KMS-11 (cell line): ENCODE data around the gene PMEL.

Experiments
- H2AFZ ChIP-seq: fragments of 200-600 bp; sonication (generic); 2 replicates; pipeline ENCODE4 v1.6.1; 2016; ENCODE audit warnings: antibody characterized with exemption, mixed run types, low read depth
- H3K27ac ChIP-seq: fragments of 200-600 bp; sonication (generic); 2 replicates; pipeline ENCODE4 v1.6.1; 2016; ENCODE audit warnings: mild to moderate bottlenecking, mixed run types
- H3K27me3 ChIP-seq: fragments of 200-600 bp; sonication (generic); 2 replicates; pipeline ENCODE4 v1.6.1; 2017; ENCODE audit warnings: mild to moderate bottlenecking, low read depth, mixed run types, moderate library complexity; ENCODE audit not compliant: insufficient read depth
- H3K36me3 ChIP-seq: fragments of 200-600 bp; sonication (generic); 2 replicates; pipeline ENCODE4 v1.6.1; 2017; ENCODE audit warnings: mild to moderate bottlenecking, mixed run types; ENCODE audit not compliant: insufficient read depth
- H3K4me1 ChIP-seq: fragments of 200-600 bp; sonication (generic); 2 replicates; pipeline ENCODE4 v1.6.1; 2016; ENCODE audit warnings: mild to moderate bottlenecking, low read depth, mixed run types; ENCODE audit not compliant: poor library complexity, severe bottlenecking
- H3K4me2 ChIP-seq: fragments of 200-600 bp; sonication (generic); 2 replicates; pipeline ENCODE4 v1.7.0; 2016; ENCODE audit warnings: mild to moderate bottlenecking, mixed run types
- H3K4me3 ChIP-seq: fragments of 200-600 bp; sonication (generic); IDR thresholded peaks from 2 replicates; pipeline ENCODE4 v1.6.1; 2017; ENCODE audit warnings: low read depth, low read length, mixed read lengths; ENCODE audit not compliant: insufficient read depth
- H3K79me2 ChIP-seq: fragments of 200-600 bp; sonication (generic); 2 replicates; pipeline ENCODE4 v1.6.1; 2016; ENCODE audit warnings: low read depth, mixed run types; ENCODE audit not compliant: insufficient read depth
- H3K9ac ChIP-seq: fragments of 200-600 bp; sonication (generic); 2 replicates; pipeline ENCODE4 v1.6.1; 2016; ENCODE audit warnings: mild to moderate bottlenecking, mixed run types
- H4K20me1 ChIP-seq: fragments of 200-600 bp; sonication (generic); 2 replicates; pipeline ENCODE4 v1.6.1; 2016; ENCODE audit warnings: mild to moderate bottlenecking, mixed run types; ENCODE audit not compliant: insufficient read depth
- TF ChIP-seq, protein P1 (sequence below): fragments of 200-600 bp; sonication (generic); conservative IDR thresholded peaks from 2 replicates; pipeline ENCODE4 v1.6.1; 2017; ENCODE audit warnings: low read depth, mild to moderate bottlenecking, antibody characterized with exemption, low read length, moderate library complexity, mixed read lengths

PMEL gene

DNA sequence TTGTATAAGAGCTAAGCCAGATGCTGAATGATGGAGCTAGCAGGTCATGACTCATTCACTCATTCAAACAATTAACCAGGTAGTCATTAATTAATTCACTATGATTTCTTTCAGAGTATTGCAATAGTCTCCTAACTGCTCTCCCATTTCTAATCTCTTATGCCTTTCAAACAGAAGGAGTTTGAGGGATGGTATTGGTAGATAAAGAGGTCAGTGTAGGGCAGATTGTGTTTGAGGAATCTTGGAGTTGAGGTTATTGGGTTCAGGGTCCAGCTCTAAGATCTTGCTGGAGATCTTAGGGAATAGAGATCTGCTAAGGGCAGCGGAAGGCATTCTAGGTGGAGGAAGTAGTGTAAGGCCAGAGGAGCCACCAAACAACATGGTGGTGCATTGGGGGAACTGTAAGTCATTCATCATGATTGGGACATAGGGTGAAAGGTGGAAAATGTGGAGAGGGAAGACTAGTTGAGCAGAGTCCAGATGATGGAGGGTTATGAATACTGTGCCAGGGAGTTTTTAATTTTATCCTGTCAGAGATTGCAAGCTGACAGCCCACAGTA, 23.2 kb downstream of the PMEL start:
- H3K9ac ChIP-seq, result no peak overlapping the region
- no peaks in the 10 kb centered on the region for H4K20me1 ChIP-seq
- TF ChIP-seq, protein P1, sequence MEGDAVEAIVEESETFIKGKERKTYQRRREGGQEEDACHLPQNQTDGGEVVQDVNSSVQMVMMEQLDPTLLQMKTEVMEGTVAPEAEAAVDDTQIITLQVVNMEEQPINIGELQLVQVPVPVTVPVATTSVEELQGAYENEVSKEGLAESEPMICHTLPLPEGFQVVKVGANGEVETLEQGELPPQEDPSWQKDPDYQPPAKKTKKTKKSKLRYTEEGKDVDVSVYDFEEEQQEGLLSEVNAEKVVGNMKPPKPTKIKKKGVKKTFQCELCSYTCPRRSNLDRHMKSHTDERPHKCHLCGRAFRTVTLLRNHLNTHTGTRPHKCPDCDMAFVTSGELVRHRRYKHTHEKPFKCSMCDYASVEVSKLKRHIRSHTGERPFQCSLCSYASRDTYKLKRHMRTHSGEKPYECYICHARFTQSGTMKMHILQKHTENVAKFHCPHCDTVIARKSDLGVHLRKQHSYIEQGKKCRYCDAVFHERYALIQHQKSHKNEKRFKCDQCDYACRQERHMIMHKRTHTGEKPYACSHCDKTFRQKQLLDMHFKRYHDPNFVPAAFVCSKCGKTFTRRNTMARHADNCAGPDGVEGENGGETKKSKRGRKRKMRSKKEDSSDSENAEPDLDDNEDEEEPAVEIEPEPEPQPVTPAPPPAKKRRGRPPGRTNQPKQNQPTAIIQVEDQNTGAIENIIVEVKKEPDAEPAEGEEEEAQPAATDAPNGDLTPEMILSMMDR, result no peak
- no peaks in the 10 kb centered on the region for H3K27me3 ChIP-seq
- no peak overlapping the region for H3K4me2 ChIP-seq
- H3K4me3 ChIP-seq, result no peak overlapping the region
- no peak overlapping the region for H2AFZ ChIP-seq
- no peaks in the 10 kb centered on the region for H3K79me2 ChIP-seq
- no peaks in the 10 kb centered on the region for H3K36me3 ChIP-seq
- H3K4me1 ChIP-seq, result peaks cover 20% of the 10 kb centered on the region
- no peak overlapping the region for H3K27ac ChIP-seq

GRCh38 chr12:55942055-55942454, 23.8 kb downstream of the PMEL start:
- TF ChIP-seq, protein P1, result no peak
- H3K27ac ChIP-seq, result no peak overlapping the region
- no peaks in the 10 kb centered on the region for H3K36me3 ChIP-seq
- no peak overlapping the region for H3K9ac ChIP-seq
- H3K27me3 ChIP-seq, result no peaks in the 10 kb centered on the region
- no peak overlapping the region for H3K4me3 ChIP-seq
- H3K79me2 ChIP-seq, result no peaks in the 10 kb centered on the region
- H2AFZ ChIP-seq, result no peak overlapping the region
- H3K4me1 ChIP-seq, result peaks cover 20% of the 10 kb centered on the region
- H4K20me1 ChIP-seq, result no peaks in the 10 kb centered on the region
- no peak overlapping the region for H3K4me2 ChIP-seq

- Histone ChIP-seq H4K20me1 (no peaks in the 10 kb centered on the region), H3K27me3 (no peaks in the 10 kb centered on the region), H3K4me1 (peaks cover 13% of the 10 kb centered on the region), H3K9ac (no peak overlapping the region), H3K36me3 (no peaks in the 10 kb centered on the region), H3K4me3 (no peak overlapping the region), H2AFZ (peak overlapping the region; percentile 69), H3K27ac (no peak overlapping the region), H3K4me2 (peak overlapping the region; percentile 48), H3K79me2 (no peaks in the 10 kb centered on the region)
- TF ChIP-seq, protein P1, result peak; percentile 99
Measured at GRCh38 chr12:55940065-55940732, 25.6 kb downstream of the PMEL start.

- no peaks in the 10 kb centered on the region for H3K36me3 ChIP-seq
- no peak overlapping the region for H3K4me2 ChIP-seq
- H4K20me1 ChIP-seq, result no peaks in the 10 kb centered on the region
- H3K9ac ChIP-seq, result no peak overlapping the region
- peaks cover 13% of the 10 kb centered on the region for H3K4me1 ChIP-seq
- H2AFZ ChIP-seq, result no peak overlapping the region
- no peaks in the 10 kb centered on the region for H3K79me2 ChIP-seq
- H3K27ac ChIP-seq, result no peak overlapping the region
- no peak overlapping the region for H3K4me3 ChIP-seq
- no peaks in the 10 kb centered on the region for H3K27me3 ChIP-seq
- TF ChIP-seq, protein P1, result no peak
Measured at GRCh38 chr12:55938826-55939501, 26.9 kb downstream of the PMEL start.
